ENCODE results near the gene HES6.

GRCh38 chr2:238239543-238239862 lies 335 bp downstream of the HES6 start:
- TF ChIP-seq RAD21 (IDR thresholded peaks at IDR 0.05 in 1 of 2, conservative IDR thresholded peaks at IDR 0.05 in 1 of 2; ENCODE audit: low read depth in 2 of 2, low read length in 2 of 2), result no peak
- no peak for TF ChIP-seq FOSL1 (IDR thresholded peaks at IDR 0.05; ENCODE audit: insufficient read depth, low read depth, low read length)
- TF ChIP-seq CTCF (IDR thresholded peaks at IDR 0.05; ENCODE audit: control extremely low read depth in 1 of 3, insufficient read depth in 1 of 3, low read depth in 1 of 3, low read length in 3 of 3), result no peak
- no peak for TF ChIP-seq POLR2AphosphoS5 (IDR thresholded peaks at IDR 0.05; ENCODE audit: low read depth, low read length)
- TF ChIP-seq BACH1 (IDR thresholded peaks at IDR 0.05; ENCODE audit: low read length), result no peak
- no peak for TF ChIP-seq POLR2A (IDR thresholded peaks at IDR 0.05; ENCODE audit: control extremely low read depth in 1 of 2, low read depth in 2 of 2, low read length in 2 of 2)
- TF ChIP-seq JUND (IDR thresholded peaks at IDR 0.05; ENCODE audit: low read length), result no peak
- no peak for TF ChIP-seq CREB1 (IDR thresholded peaks at IDR 0.05)
- TF ChIP-seq RFX5 (IDR thresholded peaks at IDR 0.05; ENCODE audit: borderline replicate concordance, low read depth, low read length), result no peak
- no peak for TF ChIP-seq TCF12 (IDR thresholded peaks at IDR 0.05; ENCODE audit: low read depth, low read length)
- TF ChIP-seq RBBP5 (IDR thresholded peaks at IDR 0.05; ENCODE audit: borderline replicate concordance, low read depth, low read length), result no peak
- TF ChIP-seq TAF1 (IDR thresholded peaks at IDR 0.05; ENCODE audit: low read depth, low read length), result no peak
